ENCODE results near the gene MRPS18A. TPM values are rescaled to one million over a fixed set of nuclear protein-coding genes. Genes with fewer than 3 reads are reported as not detected.

The MRPS18A gene
- 40.8 and 44.2 TPM in 2 replicates for polyA plus RNA-seq (2013)

GRCh38 chr6:43687437-43688347, at the start of gene MRPS18A:
Gene MRPS18A (minus strand): TSS chr6:43687791. CDS start chr6:43687779, 12 bp downstream.
- H3K36me3 ChIP-seq (ENCODE audit: control insufficient read depth in 1 of 2, insufficient read depth in 2 of 2, low read length in 2 of 2): no peaks in the 10 kb centered on the region
- no CpG with 5 or more reads among the region's 43 CpGs for WGBS (ENCODE audit: extremely low coverage, insufficient coverage, insufficient read length)
- H3K18ac ChIP-seq (ENCODE audit: low read length): peak within 1 kb of the TSS; percentile 61
- H3K14ac ChIP-seq (ENCODE audit: low read length): peak within 1 kb of the TSS; percentile 59
- peak within 1 kb of the TSS; percentile 88 for H3K4me3 ChIP-seq (ENCODE audit: low read depth, low read length)
- no peaks in the 10 kb centered on the region for H3K9me3 ChIP-seq (ENCODE audit: insufficient read depth, low read depth, low read length)
- peak within 1 kb of the TSS; percentile 94 for H3K9ac ChIP-seq (ENCODE audit: low read length)
- H2BK120ac ChIP-seq (ENCODE audit: insufficient read depth, low read length, poor library complexity): no peak within 1 kb of the TSS
- H3K27ac ChIP-seq (ENCODE audit: low read depth, low read length): no peak within 1 kb of the TSS
- peaks cover 3% of the 10 kb centered on the region for H3K79me1 ChIP-seq (ENCODE audit: low read length)
- no peak within 1 kb of the TSS for H2BK5ac ChIP-seq (ENCODE audit: low read depth, low read length, poor library complexity)
- peak within 1 kb of the TSS; percentile 94 for H4K8ac ChIP-seq (ENCODE audit: low read depth, low read length)
- H3K4ac ChIP-seq (ENCODE audit: low read depth, low read length): peak within 1 kb of the TSS; percentile 50
- peak; percentile 91 to 93 for DNase-seq
- H4K91ac ChIP-seq (ENCODE audit: low read depth, low read length): peak within 1 kb of the TSS; percentile 42
- H3K4me1 ChIP-seq (ENCODE audit: control insufficient read depth in 1 of 2, insufficient read depth in 2 of 2, low read length in 2 of 2): peaks cover 7 to 11% of the 10 kb centered on the region in 2 experiments
- H3K27me3 ChIP-seq (ENCODE audit: insufficient read depth, low read length): no peaks in the 10 kb centered on the region
- peaks cover 3% of the 10 kb centered on the region for H3K79me2 ChIP-seq (ENCODE audit: control insufficient read depth, insufficient read depth, low read length, poor library complexity)
- H2AFZ ChIP-seq (ENCODE audit: insufficient read depth, low read length, poor library complexity): peak within 1 kb of the TSS; percentile 71
- no peak within 1 kb of the TSS for H3K23ac ChIP-seq (ENCODE audit: low read length)
- no peak within 1 kb of the TSS for H2BK12ac ChIP-seq (ENCODE audit: low read length)
- H3K4me2 ChIP-seq (ENCODE audit: low read length): peak within 1 kb of the TSS; percentile 70
- H4K12ac ChIP-seq (ENCODE audit: low read depth, low read length): peak within 1 kb of the TSS; percentile 89
- H2AK5ac ChIP-seq (ENCODE audit: low read length): no peak within 1 kb of the TSS

GRCh38 chr6:43736844-43737243, 49.3 kb upstream of the MRPS18A start:
- H3K14ac ChIP-seq (ENCODE audit: low read length): no peak overlapping the region
- H3K79me1 ChIP-seq (ENCODE audit: low read length): no peaks in the 10 kb centered on the region
- no peak overlapping the region for H4K12ac ChIP-seq (ENCODE audit: low read depth, low read length)
- H3K27me3 ChIP-seq (ENCODE audit: insufficient read depth, low read length): no peaks in the 10 kb centered on the region
- no peak overlapping the region for H3K9ac ChIP-seq (ENCODE audit: low read length)
- no peak overlapping the region for H2AK5ac ChIP-seq (ENCODE audit: low read length)
- H3K9me3 ChIP-seq (ENCODE audit: insufficient read depth, low read depth, low read length): peaks cover 8% of the 10 kb centered on the region
- no peak overlapping the region for H3K4ac ChIP-seq (ENCODE audit: low read depth, low read length)
- no peak overlapping the region for H4K8ac ChIP-seq (ENCODE audit: low read depth, low read length)
- H3K36me3 ChIP-seq (ENCODE audit: control insufficient read depth in 1 of 2, insufficient read depth in 2 of 2, low read length in 2 of 2): no peaks in the 10 kb centered on the region
- H2BK120ac ChIP-seq (ENCODE audit: insufficient read depth, low read length, poor library complexity): no peak overlapping the region
- no peak overlapping the region for H4K91ac ChIP-seq (ENCODE audit: low read depth, low read length)
- H2BK5ac ChIP-seq (ENCODE audit: low read depth, low read length, poor library complexity): no peak overlapping the region
- DNase-seq: no peak
- no peak overlapping the region for H3K27ac ChIP-seq (ENCODE audit: low read depth, low read length)
- WGBS (ENCODE audit: extremely low coverage, insufficient coverage, insufficient read length): no CpG with 5 or more reads among the region's 2 CpGs
- peaks cover 0 to 3% of the 10 kb centered on the region in 2 experiments for H3K4me1 ChIP-seq (ENCODE audit: control insufficient read depth in 1 of 2, insufficient read depth in 2 of 2, low read length in 2 of 2)
- no peak overlapping the region for H2BK12ac ChIP-seq (ENCODE audit: low read length)
- no peak overlapping the region for H2AFZ ChIP-seq (ENCODE audit: insufficient read depth, low read length, poor library complexity)
- H3K4me3 ChIP-seq (ENCODE audit: low read depth, low read length): no peak overlapping the region
- no peak overlapping the region for H3K23ac ChIP-seq (ENCODE audit: low read length)
- no peak overlapping the region for H3K18ac ChIP-seq (ENCODE audit: low read length)
- H3K4me2 ChIP-seq (ENCODE audit: low read length): no peak overlapping the region
- H3K79me2 ChIP-seq (ENCODE audit: control insufficient read depth, insufficient read depth, low read length, poor library complexity): no peaks in the 10 kb centered on the region

- H3K18ac ChIP-seq (ENCODE audit: low read length): no peak overlapping the region
- no peak overlapping the region for H2BK5ac ChIP-seq (ENCODE audit: low read depth, low read length, poor library complexity)
- no peak overlapping the region for H3K14ac ChIP-seq (ENCODE audit: low read length)
- no peaks in the 10 kb centered on the region for H3K27me3 ChIP-seq (ENCODE audit: insufficient read depth, low read length)
- no peak overlapping the region for H2BK12ac ChIP-seq (ENCODE audit: low read length)
- no peaks in the 10 kb centered on the region for H3K79me2 ChIP-seq (ENCODE audit: control insufficient read depth, insufficient read depth, low read length, poor library complexity)
- H2BK120ac ChIP-seq (ENCODE audit: insufficient read depth, low read length, poor library complexity): no peak overlapping the region
- DNase-seq: no peak
- no peak overlapping the region for H2AK5ac ChIP-seq (ENCODE audit: low read length)
- no peak overlapping the region for H3K4me3 ChIP-seq (ENCODE audit: low read depth, low read length)
- H3K9me3 ChIP-seq (ENCODE audit: insufficient read depth, low read depth, low read length): peaks cover 8% of the 10 kb centered on the region
- no CpG with 5 or more reads among the region's 2 CpGs for WGBS (ENCODE audit: extremely low coverage, insufficient coverage, insufficient read length)
- no peak overlapping the region for H3K4ac ChIP-seq (ENCODE audit: low read depth, low read length)
- H3K9ac ChIP-seq (ENCODE audit: low read length): no peak overlapping the region
- no peaks in the 10 kb centered on the region for H3K36me3 ChIP-seq (ENCODE audit: control insufficient read depth in 1 of 2, insufficient read depth in 2 of 2, low read length in 2 of 2)
- no peak overlapping the region for H2AFZ ChIP-seq (ENCODE audit: insufficient read depth, low read length, poor library complexity)
- H4K12ac ChIP-seq (ENCODE audit: low read depth, low read length): no peak overlapping the region
- H3K4me2 ChIP-seq (ENCODE audit: low read length): no peak overlapping the region
- H4K8ac ChIP-seq (ENCODE audit: low read depth, low read length): no peak overlapping the region
- H4K91ac ChIP-seq (ENCODE audit: low read depth, low read length): no peak overlapping the region
- H3K4me1 ChIP-seq (ENCODE audit: control insufficient read depth in 1 of 2, insufficient read depth in 2 of 2, low read length in 2 of 2): peaks cover 0 to 3% of the 10 kb centered on the region in 2 experiments
- no peak overlapping the region for H3K27ac ChIP-seq (ENCODE audit: low read depth, low read length)
- H3K79me1 ChIP-seq (ENCODE audit: low read length): no peaks in the 10 kb centered on the region
- H3K23ac ChIP-seq (ENCODE audit: low read length): no peak overlapping the region
Observed at GRCh38 chr6:43736211-43736786, 48.7 kb upstream of the MRPS18A start.

GRCh38 chr6:43735642-43736199, 48.1 kb upstream of the MRPS18A start:
- Histone ChIP-seq H3K23ac (ENCODE audit: low read length) (no peak overlapping the region), H2BK5ac (ENCODE audit: low read depth, low read length, poor library complexity) (no peak overlapping the region), H3K27me3 (ENCODE audit: insufficient read depth, low read length) (no peaks in the 10 kb centered on the region), H3K27ac (ENCODE audit: low read depth, low read length) (no peak overlapping the region), H3K4me1 (ENCODE audit: control insufficient read depth in 1 of 2, insufficient read depth in 2 of 2, low read length in 2 of 2) (peaks cover 0 to 3% of the 10 kb centered on the region in 2 experiments), H4K8ac (ENCODE audit: low read depth, low read length) (no peak overlapping the region), H3K18ac (ENCODE audit: low read length) (no peak overlapping the region), H3K4ac (ENCODE audit: low read depth, low read length) (no peak overlapping the region), H3K14ac (ENCODE audit: low read length) (no peak overlapping the region), H3K4me2 (ENCODE audit: low read length) (no peak overlapping the region), H4K91ac (ENCODE audit: low read depth, low read length) (no peak overlapping the region), H2BK12ac (ENCODE audit: low read length) (no peak overlapping the region), H3K79me1 (ENCODE audit: low read length) (no peaks in the 10 kb centered on the region), H3K79me2 (ENCODE audit: control insufficient read depth, insufficient read depth, low read length, poor library complexity) (no peaks in the 10 kb centered on the region), H3K36me3 (ENCODE audit: control insufficient read depth in 1 of 2, insufficient read depth in 2 of 2, low read length in 2 of 2) (no peaks in the 10 kb centered on the region), H3K9ac (ENCODE audit: low read length) (no peak overlapping the region), H2AK5ac (ENCODE audit: low read length) (no peak overlapping the region), H3K9me3 (ENCODE audit: insufficient read depth, low read depth, low read length) (peaks cover 8% of the 10 kb centered on the region), H2BK120ac (ENCODE audit: insufficient read depth, low read length, poor library complexity) (no peak overlapping the region), H3K4me3 (ENCODE audit: low read depth, low read length) (no peak overlapping the region), H4K12ac (ENCODE audit: low read depth, low read length) (no peak overlapping the region), H2AFZ (ENCODE audit: insufficient read depth, low read length, poor library complexity) (no peak overlapping the region)
- no CpG with 5 or more reads among the region's 2 CpGs for WGBS (ENCODE audit: extremely low coverage, insufficient coverage, insufficient read length)
- DNase-seq: no peak

Measured in trophoblast cell (in vitro differentiated cells and primary cell).